ENCODE measurements around the gene PLEKHM1.

The PLEKHM1 gene

DNA sequence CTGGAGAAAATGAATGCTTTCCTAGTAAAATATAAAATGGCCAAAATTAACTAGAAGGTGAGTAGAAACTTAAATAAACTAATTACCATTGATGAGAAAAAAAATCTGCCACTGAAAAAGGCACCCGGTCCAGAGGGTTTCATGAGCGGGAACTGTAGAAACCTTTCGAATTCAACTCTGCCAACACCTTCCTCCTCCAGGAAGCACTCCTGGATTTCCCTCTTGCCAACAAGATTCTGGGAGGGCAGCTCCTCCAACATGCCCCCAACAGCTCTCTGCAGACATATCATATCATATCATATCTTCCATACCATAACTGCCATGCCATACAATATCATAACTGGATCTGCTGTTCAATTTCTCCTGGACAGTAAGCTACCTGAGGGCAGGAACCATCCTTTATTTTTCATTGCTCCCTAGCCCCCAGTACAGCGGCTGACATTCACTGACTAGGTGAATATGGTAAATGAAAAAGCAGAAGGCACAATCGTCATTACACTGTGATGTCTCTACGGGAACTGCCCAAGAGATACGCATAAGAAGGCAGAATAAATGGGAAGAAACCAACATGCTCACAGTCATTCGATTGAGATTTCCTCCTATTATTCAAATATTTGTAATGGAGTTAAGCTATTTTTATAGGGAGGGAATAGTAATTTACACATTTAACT is 67.1 kb downstream of the PLEKHM1 start:
- Histone ChIP-seq H3K4me3 (replicated peaks; ENCODE audit: insufficient read depth, low read length) (no peak overlapping the region), H3K27ac (replicated peaks) (no peak overlapping the region), H3K27me3 (ENCODE audit: insufficient read depth, poor library complexity, severe bottlenecking) (no peaks in the 10 kb centered on the region)
- no peak for DNase-seq (ENCODE audit: low read depth in 1 of 2, low spot score in 1 of 2)
- TF ChIP-seq, protein P1, sequence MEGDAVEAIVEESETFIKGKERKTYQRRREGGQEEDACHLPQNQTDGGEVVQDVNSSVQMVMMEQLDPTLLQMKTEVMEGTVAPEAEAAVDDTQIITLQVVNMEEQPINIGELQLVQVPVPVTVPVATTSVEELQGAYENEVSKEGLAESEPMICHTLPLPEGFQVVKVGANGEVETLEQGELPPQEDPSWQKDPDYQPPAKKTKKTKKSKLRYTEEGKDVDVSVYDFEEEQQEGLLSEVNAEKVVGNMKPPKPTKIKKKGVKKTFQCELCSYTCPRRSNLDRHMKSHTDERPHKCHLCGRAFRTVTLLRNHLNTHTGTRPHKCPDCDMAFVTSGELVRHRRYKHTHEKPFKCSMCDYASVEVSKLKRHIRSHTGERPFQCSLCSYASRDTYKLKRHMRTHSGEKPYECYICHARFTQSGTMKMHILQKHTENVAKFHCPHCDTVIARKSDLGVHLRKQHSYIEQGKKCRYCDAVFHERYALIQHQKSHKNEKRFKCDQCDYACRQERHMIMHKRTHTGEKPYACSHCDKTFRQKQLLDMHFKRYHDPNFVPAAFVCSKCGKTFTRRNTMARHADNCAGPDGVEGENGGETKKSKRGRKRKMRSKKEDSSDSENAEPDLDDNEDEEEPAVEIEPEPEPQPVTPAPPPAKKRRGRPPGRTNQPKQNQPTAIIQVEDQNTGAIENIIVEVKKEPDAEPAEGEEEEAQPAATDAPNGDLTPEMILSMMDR (IDR thresholded peaks at IDR 0.05; ENCODE audit: insufficient read depth, low read length) = no peak
- no peak for TF ChIP-seq SPI1 (IDR thresholded peaks at IDR 0.05; ENCODE audit: borderline replicate concordance, low read depth)

DNA sequence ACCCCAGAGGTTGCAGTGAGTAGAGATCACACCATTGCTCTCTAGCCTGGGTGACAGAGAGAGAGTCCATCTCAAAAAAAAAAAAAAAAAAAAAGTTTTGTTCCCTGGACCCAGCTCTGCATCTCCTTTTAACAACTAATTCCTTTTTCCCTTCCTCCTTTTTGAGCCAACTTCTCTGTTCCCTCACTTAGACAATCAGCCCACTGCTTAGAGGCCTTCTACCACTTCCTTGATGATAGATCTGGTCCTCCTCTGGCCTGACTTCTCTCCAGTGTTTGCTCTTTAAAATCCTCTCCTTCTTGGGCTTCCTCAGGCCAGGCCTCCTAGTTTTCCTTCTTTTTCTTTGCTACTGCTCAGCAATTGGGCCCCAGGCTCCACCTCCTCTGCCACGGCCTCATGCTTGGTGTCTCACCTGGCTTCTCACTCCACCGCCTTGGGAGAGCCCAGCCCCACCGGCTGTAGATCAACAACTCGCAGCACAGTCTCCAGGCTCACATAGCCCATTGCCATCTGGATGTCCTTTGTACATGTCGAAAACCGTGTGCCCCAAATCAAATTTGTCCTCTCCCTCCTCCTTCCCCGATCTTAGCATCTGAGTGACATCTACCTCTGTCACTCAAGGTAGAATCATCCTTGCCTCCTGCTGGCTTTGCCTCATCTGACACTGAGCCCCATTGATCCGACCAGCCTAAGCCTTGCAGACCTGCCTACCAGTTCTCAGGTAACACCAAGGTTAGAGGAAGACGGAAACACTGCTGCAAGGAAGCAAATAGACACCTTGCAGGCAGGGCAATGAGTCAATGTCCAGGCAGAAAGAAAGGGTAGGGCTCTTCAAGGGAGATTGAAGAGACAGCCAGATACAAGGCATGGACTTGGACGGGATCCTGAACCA is 75.3 kb downstream of the PLEKHM1 start:
- DNase-seq (ENCODE audit: low read depth in 1 of 2, low spot score in 1 of 2) = peak in 1 of 2 experiments; percentile 48
- no peak overlapping the region for H3K27ac ChIP-seq (replicated peaks)
- TF ChIP-seq SPI1 (IDR thresholded peaks at IDR 0.05; ENCODE audit: borderline replicate concordance, low read depth) (peak; percentile 54; the same call in 1 of the 2 replicates), REST (IDR thresholded peaks at IDR 0.05; ENCODE audit: insufficient replicate concordance, low read depth) (no peak)
- H3K4me3 ChIP-seq (replicated peaks; ENCODE audit: insufficient read depth, low read length) = no peak overlapping the region
- no peaks in the 10 kb centered on the region for H3K27me3 ChIP-seq (ENCODE audit: insufficient read depth, poor library complexity, severe bottlenecking)

DNA sequence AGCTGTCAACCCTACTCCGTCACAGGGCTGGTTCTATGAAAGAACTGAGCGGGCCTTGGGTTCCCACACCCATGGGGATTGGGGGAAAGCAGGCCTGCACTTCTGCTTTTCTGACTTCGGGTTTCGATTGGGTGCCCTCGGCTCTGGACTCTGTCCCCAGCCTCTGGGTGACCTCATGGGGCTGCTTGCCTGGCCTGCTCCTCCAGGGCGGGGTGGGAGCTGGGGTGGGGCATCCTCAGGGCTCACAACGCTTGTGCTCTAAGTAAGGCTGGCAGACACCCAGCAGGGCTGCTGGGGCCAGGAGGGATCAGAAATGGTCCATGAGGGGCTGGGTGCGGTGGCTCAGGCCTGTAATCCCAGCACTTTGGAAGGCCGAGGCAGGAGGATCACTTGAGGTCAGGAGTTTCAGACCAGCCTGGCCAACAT is 77.0 kb downstream of the PLEKHM1 start:
- no peak for TF ChIP-seq POLR2AphosphoS5 (IDR thresholded peaks at IDR 0.05; ENCODE audit: low read depth)
- no peak for TF ChIP-seq GABPA (IDR thresholded peaks at IDR 0.05; ENCODE audit: low read depth)
- peak; percentile 92 for TF ChIP-seq SPI1 (IDR thresholded peaks at IDR 0.05; ENCODE audit: borderline replicate concordance, low read depth)
- peak in 1 of 2 experiments; percentile 41 for DNase-seq (ENCODE audit: low read depth in 1 of 2, low spot score in 1 of 2)
- no peaks in the 10 kb centered on the region for H3K27me3 ChIP-seq (ENCODE audit: insufficient read depth, poor library complexity, severe bottlenecking)
- no peak overlapping the region for H3K4me3 ChIP-seq (replicated peaks; ENCODE audit: insufficient read depth, low read length)
- no peak overlapping the region for H3K27ac ChIP-seq (replicated peaks)

GRCh38 chr17:45411348-45412105 is 79.0 kb downstream of the PLEKHM1 start:
- H3K27ac ChIP-seq (replicated peaks) = peak overlapping the region; percentile 94
- peak in 1 of 2 experiments; percentile 82 for DNase-seq (ENCODE audit: low read depth in 1 of 2, low spot score in 1 of 2)
- no peak overlapping the region for H3K4me3 ChIP-seq (replicated peaks; ENCODE audit: insufficient read depth, low read length)
- no peak for TF ChIP-seq REST (IDR thresholded peaks at IDR 0.05; ENCODE audit: insufficient replicate concordance, low read depth)
- TF ChIP-seq, protein P1 (IDR thresholded peaks at IDR 0.05; ENCODE audit: insufficient read depth, low read length) = no peak
- H3K27me3 ChIP-seq (ENCODE audit: insufficient read depth, poor library complexity, severe bottlenecking) = no peaks in the 10 kb centered on the region

Measured in HL-60 (cell line).